Astrocyte of the cerebellum (primary cell): ENCODE measurements around the gene VPS41.
"Not testable (repeated sequence)": the region's sequence is repeated elsewhere in the genome, so short reads cannot be mapped to it uniquely, and the experiment has no call there.

Source experiments
- DNase-seq: peaks from one replicate; pipeline ENCODE4 v3.0.0-alpha.2; 2011; ENCODE audit warnings: low read depth
- H3K4me3 ChIP-seq: 2 replicates; pipeline ENCODE4 v1.5.1; 2011; ENCODE audit warnings: mild to moderate bottlenecking, low read depth, low read length, moderate library complexity
- in situ Hi-C: cut with HindIII; loops from 2 replicates; pipeline ENCODE4 v1.10.0; 2017; ENCODE audit warnings: low sequenced_read_pairs
- TF ChIP-seq, protein P1 (sequence below): IDR thresholded peaks from 2 replicates; pipeline ENCODE4 v1.5.1; 2012; ENCODE audit warnings: low read length, low read depth, moderate library complexity, mild to moderate bottlenecking; ENCODE audit errors: missing control alignments

Gene VPS41

DNA sequence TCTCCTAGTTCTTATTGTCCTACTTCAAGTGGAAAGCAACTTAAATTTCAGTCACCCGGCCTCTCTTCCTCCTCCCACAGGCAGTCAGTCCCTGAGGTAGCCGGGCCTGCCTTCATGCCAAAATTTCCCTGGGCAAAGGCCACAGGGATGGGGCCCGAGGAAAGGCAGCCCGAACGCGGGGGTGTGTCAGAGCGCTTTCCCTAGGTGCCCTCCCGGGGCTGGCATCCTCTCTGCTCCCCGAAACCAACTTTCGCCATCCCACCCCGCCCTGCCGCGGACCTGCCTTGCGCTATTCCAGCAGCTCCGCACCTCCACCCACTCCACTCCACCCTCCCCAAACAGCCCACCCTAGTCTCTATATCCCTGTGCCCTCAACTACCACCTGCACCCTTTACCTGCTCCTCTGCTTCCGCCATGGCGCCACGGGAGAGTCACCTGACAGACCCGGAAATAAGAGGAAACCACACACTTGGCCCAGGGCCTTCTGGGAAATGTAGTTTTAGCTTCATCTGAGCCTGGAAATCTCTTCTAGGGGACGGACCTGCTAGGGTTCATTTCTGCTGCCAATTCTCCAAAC lies at the start of gene VPS41:
Gene VPS41, minus strand, starts transcription at position 433 of the 577 bp plus-strand sequence. Its CDS starts 17 bp downstream, at position 416.
- peak within 1 kb of the TSS; percentile 81 for H3K4me3 ChIP-seq
- peak; percentile 59 for DNase-seq
- in situ Hi-C loops: no loop called here
- TF ChIP-seq, protein P1, sequence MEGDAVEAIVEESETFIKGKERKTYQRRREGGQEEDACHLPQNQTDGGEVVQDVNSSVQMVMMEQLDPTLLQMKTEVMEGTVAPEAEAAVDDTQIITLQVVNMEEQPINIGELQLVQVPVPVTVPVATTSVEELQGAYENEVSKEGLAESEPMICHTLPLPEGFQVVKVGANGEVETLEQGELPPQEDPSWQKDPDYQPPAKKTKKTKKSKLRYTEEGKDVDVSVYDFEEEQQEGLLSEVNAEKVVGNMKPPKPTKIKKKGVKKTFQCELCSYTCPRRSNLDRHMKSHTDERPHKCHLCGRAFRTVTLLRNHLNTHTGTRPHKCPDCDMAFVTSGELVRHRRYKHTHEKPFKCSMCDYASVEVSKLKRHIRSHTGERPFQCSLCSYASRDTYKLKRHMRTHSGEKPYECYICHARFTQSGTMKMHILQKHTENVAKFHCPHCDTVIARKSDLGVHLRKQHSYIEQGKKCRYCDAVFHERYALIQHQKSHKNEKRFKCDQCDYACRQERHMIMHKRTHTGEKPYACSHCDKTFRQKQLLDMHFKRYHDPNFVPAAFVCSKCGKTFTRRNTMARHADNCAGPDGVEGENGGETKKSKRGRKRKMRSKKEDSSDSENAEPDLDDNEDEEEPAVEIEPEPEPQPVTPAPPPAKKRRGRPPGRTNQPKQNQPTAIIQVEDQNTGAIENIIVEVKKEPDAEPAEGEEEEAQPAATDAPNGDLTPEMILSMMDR: no peak

DNA sequence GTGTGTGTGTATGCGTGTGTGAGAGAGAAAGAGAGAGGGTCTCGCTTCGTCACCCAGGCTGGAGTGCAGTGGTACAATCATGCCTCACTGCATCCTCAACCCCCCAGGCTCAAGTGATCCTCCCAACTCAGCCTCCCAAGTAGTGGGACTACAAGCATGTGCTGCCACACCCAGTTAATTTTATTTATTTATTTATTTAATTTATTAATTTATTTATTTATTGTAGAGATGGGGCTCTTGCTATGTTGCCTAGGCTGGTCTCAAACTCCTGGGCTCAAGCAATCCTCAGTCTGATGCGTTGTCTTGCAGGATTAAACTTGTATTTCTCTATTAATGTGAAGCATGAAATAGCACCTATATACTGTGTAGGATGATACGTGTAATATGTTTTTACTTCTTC lies 46.9 kb upstream of the VPS41 start:
- in situ Hi-C loops: no loop called here
- TF ChIP-seq, protein P1: no peak
- DNase-seq: no peak
- no peak overlapping the region for H3K4me3 ChIP-seq

DNA sequence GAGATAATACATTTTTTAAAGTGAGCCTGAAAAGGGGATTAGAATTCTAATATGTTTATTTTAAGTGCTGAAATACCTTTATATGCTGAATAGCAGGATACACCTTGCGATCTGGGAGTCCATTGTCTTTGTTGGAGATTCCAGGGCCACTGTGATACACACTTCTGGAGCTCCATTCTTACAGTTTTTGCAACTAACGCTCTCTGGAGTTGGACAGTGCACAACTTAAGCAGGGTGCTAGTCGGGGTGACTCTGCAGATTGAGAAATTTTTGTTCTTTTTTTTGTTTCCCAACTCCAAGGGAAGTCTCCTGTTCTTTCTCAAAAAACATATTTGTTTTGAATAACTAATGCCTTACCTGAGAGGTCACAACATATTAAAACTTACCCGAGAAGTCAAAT lies 45.0 kb upstream of the VPS41 start:
- H3K4me3 ChIP-seq: no peak overlapping the region
- TF ChIP-seq, protein P1: no peak
- DNase-seq: no peak
- in situ Hi-C loops: no loop called here

DNA sequence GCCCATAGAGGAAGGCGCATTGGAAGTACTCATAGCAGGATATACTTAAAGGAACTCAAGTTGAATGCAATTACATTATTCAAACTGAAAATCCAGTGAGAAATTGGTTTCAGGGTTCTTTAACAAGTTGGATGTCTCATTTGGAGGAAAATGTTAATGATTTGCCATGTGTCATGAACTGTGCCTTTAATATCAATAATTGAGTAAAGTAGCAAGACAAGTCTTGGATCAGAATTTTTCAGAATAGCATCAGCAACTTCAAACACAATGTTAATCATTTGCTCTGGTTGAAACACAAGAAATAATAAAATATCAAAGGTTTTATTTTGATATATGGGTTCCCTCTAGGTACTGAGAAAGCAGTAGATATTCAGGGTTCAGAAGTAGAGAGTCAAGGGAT lies 44.2 kb upstream of the VPS41 start:
- no peak for DNase-seq
- TF ChIP-seq, protein P1: no peak
- H3K4me3 ChIP-seq: no peak overlapping the region
- in situ Hi-C loops: no loop called here

DNA sequence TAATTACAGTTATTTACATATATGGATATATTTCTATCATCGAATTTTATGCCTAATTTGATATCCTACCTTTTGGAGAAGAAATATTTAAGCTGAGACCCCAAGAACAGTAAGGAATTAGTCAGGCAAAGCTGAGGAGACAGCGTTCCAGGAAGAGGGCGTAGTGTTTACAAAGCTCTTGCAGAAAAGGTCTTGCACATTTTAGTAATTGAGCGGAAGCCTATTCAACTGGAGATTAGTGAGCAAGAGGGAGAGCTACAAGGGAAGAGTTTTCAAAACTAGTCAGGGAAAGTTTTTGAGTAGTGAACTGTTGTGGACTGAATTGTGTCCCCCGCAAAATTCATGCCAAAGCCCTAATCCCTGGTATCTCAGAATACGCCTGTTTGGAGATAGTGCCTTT lies 42.2 kb upstream of the VPS41 start:
- in situ Hi-C loops: no loop called here
- H3K4me3 ChIP-seq: no peak overlapping the region
- TF ChIP-seq, protein P1: no peak
- DNase-seq: no peak

DNA sequence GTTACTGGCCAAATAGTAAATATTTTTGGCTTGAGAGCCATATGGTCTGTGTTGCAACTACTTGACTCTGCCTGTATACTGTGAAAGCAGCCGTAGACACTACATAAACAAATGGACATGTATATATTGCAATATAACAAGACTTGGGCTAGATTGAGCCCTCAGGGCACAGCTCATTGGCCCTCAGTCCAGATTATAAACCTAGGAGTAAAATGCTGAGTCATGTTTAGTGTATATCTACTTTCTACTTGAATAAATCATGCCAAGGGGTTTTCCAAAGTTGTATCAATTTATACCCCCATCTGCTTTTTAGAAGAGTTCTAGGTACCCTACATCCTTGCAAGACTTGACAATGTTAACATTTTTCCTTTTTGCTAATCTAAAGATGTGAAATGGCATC lies 41.3 kb upstream of the VPS41 start:
- TF ChIP-seq, protein P1: no peak
- no peak overlapping the region for H3K4me3 ChIP-seq
- DNase-seq: no peak
- in situ Hi-C loops: no loop called here

DNA sequence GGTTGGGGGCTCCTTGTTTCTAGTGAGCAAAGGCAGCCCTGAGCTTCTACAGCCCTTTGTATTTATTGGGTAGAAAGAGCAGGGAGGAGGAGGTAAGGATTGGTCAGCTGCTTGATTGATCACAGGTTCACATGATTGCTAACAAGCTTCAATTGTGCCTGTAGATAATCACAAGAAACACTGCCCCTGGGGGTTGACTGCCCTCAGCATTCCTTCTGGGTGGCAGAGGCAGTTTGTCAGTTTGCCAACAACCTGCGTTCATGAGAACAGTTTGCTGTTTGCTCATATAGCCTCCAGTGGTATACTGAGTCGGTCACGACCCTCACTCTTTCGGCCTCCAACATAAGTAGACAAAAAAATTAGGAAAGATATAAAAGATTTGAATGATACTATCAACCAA lies 38.5 kb upstream of the VPS41 start:
- in situ Hi-C loops: loop anchor here (25.0 kb wide), 1 partner anchor 515 kb away; no protein-coding TSS in a partner anchor
- not testable (repeated sequence) for DNase-seq, H3K4me3 ChIP-seq
